HepG2 (cell line): ENCODE data around the gene PMM2. TPM values are rescaled to one million over a fixed set of nuclear protein-coding genes. Genes with fewer than 3 reads are reported as not detected.

Experiments
- ATAC-seq: fragments of 200-7000 bp; cut with Tn5 transposase; 3 replicates; pipeline ENCODE4 v1.9.1; 2020; ENCODE audit warnings: mild to moderate bottlenecking, moderate library complexity
- BruUV-seq: library from RNA; stranded (reverse); fragments of 400-500 nt; replicated peaks from 2 replicates; lab custom pipeline; 2021; lab: Mats Ljungman, UMichigan
- CTCF ChIA-PET: fragments of 300-600 bp; formaldehyde crosslinking; extraction: SDS; loops from one replicate; lab custom pipeline; 2021; ENCODE audit warnings: low total read pairs, inconsistent platforms, low intra/inter-chr PET ratio; lab: Yijun Ruan, JAX
- POLR2A ChIA-PET: fragments of 350-600 bp; sonication (Branson Sonifier 250); formaldehyde crosslinking; loops from one replicate; lab custom pipeline; 2020; ENCODE audit warnings: antibody characterized with exemption, inconsistent platforms; lab: Yijun Ruan, JAX
- DNase-seq: peaks from one replicate; pipeline ENCODE4 v3.0.0-alpha.2; 2015; ENCODE audit warnings: low spot score
- FAIRE-seq: peaks from 3 replicates; lab custom pipeline; 2011; peaks lifted over from hg19 to GRCh38; lab: Jason Lieb, UNC
- H2AFZ ChIP-seq: one replicate; pipeline ENCODE4 v1.6.1; 2011; ENCODE audit warnings: low read length, inconsistent platforms
- H3K27ac ChIP-seq: fragments of 300-600 bp; 3 replicates; pipeline ENCODE4 v1.8.0; 2011; ENCODE audit warnings: mixed run types, mild to moderate bottlenecking, mixed read lengths, low read length, inconsistent platforms; ENCODE audit not compliant: insufficient read depth; ENCODE audit errors: extremely low read length
- H3K27me3 ChIP-seq, 2 experiments: fragments of 200-600 bp in 1 of 2; 2 replicates in 1 of 2; 3 replicates in 1 of 2; pipeline versions ENCODE4 v1.6.0 to v1.8.0; 2011; ENCODE audit warnings: low read length in 2 of 2, mild to moderate bottlenecking in 2 of 2, moderate library complexity in 2 of 2, inconsistent platforms in 1 of 2; ENCODE audit not compliant: insufficient read depth in 2 of 2, control insufficient read depth in 1 of 2
- H3K36me3 ChIP-seq, 2 experiments: fragments of 200-600 bp in 1 of 2; replicated peaks in 1 of 2; 2 replicates in 1 of 2; 3 replicates in 1 of 2; pipeline versions ENCODE4 v1.5.1 to v1.8.0; 2011; ENCODE audit warnings: low read length in 2 of 2, inconsistent platforms in 1 of 2; ENCODE audit not compliant: insufficient read depth in 2 of 2, control insufficient read depth in 1 of 2
- H3K4me1 ChIP-seq: 2 replicates; pipeline ENCODE4 v1.5.1; 2012; ENCODE audit warnings: low read length, inconsistent platforms; ENCODE audit not compliant: insufficient read depth
- H3K4me2 ChIP-seq: 2 replicates; pipeline ENCODE4 v1.6.0; 2011; ENCODE audit warnings: low read depth, low read length, inconsistent platforms
- H3K4me3 ChIP-seq, 3 experiments: fragments of 200-600 bp in 1 of 3; sonication (generic), shearing (Covaris generic) in 1 of 3; replicated peaks in 1 of 3; 2 replicates each; pipeline ENCODE4 v1.5.1; 2011 to 2016; ENCODE audit warnings: low read length in 3 of 3, inconsistent platforms in 2 of 3, low read depth in 2 of 3, mild to moderate bottlenecking in 2 of 3, control low read depth in 1 of 3, mixed read lengths in 1 of 3; ENCODE audit not compliant: insufficient read depth in 1 of 3
- H3K79me2 ChIP-seq: one replicate; pipeline ENCODE4 v1.6.1; 2011; ENCODE audit warnings: low read length, inconsistent platforms; ENCODE audit not compliant: insufficient read depth
- H3K9ac ChIP-seq: 2 replicates; pipeline ENCODE4 v1.6.0; 2011; ENCODE audit warnings: mild to moderate bottlenecking, low read depth, low read length, inconsistent platforms; ENCODE audit not compliant: insufficient read depth
- H3K9me3 ChIP-seq: 2 replicates; pipeline ENCODE4 v1.5.1; 2012; ENCODE audit warnings: mild to moderate bottlenecking, low read length
- H4K20me1 ChIP-seq: 2 replicates; pipeline ENCODE4 v1.6.0; 2011; ENCODE audit warnings: inconsistent platforms, mild to moderate bottlenecking, low read length, moderate library complexity; ENCODE audit not compliant: insufficient read depth
- AGO2 ChIP-seq: fragments of 200-400 bp; formaldehyde crosslinking; optimal IDR thresholded peaks from 2 replicates; pipeline ENCODE3; 2017; ENCODE audit warnings: mild to moderate bottlenecking, low read depth, low read length, moderate library complexity
- FIP1L1 ChIP-seq: fragments of 200-400 bp; formaldehyde crosslinking; IDR thresholded peaks from 2 replicates; pipeline ENCODE4 v1.6.1; 2018; ENCODE audit warnings: low read depth, mild to moderate bottlenecking, low read length, moderate library complexity, borderline replicate concordance; ENCODE audit not compliant: insufficient read depth
- MED8 ChIP-seq: sonication (generic); formaldehyde crosslinking; IDR thresholded peaks from 2 replicates; pipeline ENCODE4 v1.8.1; 2023; ENCODE audit warnings: mild to moderate bottlenecking, missing genetic modification reagents; ENCODE audit not compliant: insufficient replicate concordance
- NFKB2 ChIP-seq: sonication (generic); formaldehyde crosslinking; IDR thresholded peaks from 2 replicates; pipeline ENCODE4 v1.4.0; 2020; ENCODE audit warnings: missing genetic modification reagents, borderline replicate concordance
- NFYC ChIP-seq: IDR thresholded peaks from 2 replicates; pipeline ENCODE4 v1.6.1; 2016; ENCODE audit warnings: missing genetic modification reagents, missing compliant biosample characterization
- PBX3 ChIP-seq: sonication (generic); formaldehyde crosslinking; IDR thresholded peaks from 2 replicates; pipeline ENCODE4 v1.8.1; 2023; ENCODE audit warnings: missing genetic modification reagents, inconsistent platforms, borderline replicate concordance
- RBM22 ChIP-seq: fragments of 200-400 bp; formaldehyde crosslinking; optimal IDR thresholded peaks from 2 replicates; pipeline ENCODE3; 2017; ENCODE audit warnings: mild to moderate bottlenecking, low read length, moderate library complexity
- THAP8 ChIP-seq: sonication (generic); formaldehyde crosslinking; IDR thresholded peaks from 2 replicates; pipeline ENCODE4 v1.5.1; 2020; ENCODE audit warnings: missing genetic modification reagents, mild to moderate bottlenecking, borderline replicate concordance
- ZNF512B ChIP-seq: sonication (generic); formaldehyde crosslinking; IDR thresholded peaks from 2 replicates; pipeline ENCODE4 v1.5.1; 2020; ENCODE audit warnings: missing genetic modification reagents, mild to moderate bottlenecking, borderline replicate concordance
- ZNF557 ChIP-seq: sonication (generic); formaldehyde crosslinking; IDR thresholded peaks from 2 replicates; pipeline ENCODE4 v1.4.0; 2020; ENCODE audit warnings: missing genetic modification reagents
- ZNF646 ChIP-seq: sonication (generic); formaldehyde crosslinking; IDR thresholded peaks from 2 replicates; pipeline ENCODE4 v1.9.0; 2021; ENCODE audit warnings: mild to moderate bottlenecking, missing genetic modification reagents
- ZNF891 ChIP-seq: sonication (generic); formaldehyde crosslinking; IDR thresholded peaks from 2 replicates; pipeline ENCODE4 v1.5.0; 2020; ENCODE audit warnings: mild to moderate bottlenecking, missing genetic modification reagents
- WGBS: methylation state at CpG from one replicate; pipeline ENCODE4 v1.1.6; 2017; ENCODE audit warnings: low lambda C conversion rate; 5-methylcytosine and 5-hydroxymethylcytosine counted together
- in situ Hi-C: cut with HindIII; loops from 2 replicates; pipeline ENCODE4 v1.10.0; 2017; ENCODE audit warnings: low pct_unique_long_range_greater_than_20kb; ENCODE audit not compliant: extremely low pct_ligation_motif_present
- intact Hi-C: fragments of 100-400 bp; cut with micrococcal nuclease; formaldehyde crosslinking; loops from one replicate; pipeline ENCODE4 v1.10.0; 2022; ENCODE audit not compliant: unreplicated experiment
- polyA plus RNA-seq, 8 experiments: library from polyadenylated mRNA; depleted of rRNA in 3 of 8; stranded (reverse) in 7 of 8; unstranded in 1 of 8; fragments of >200 nt; fragmentation: Illumina TruSeq in 4 of 8; extraction: Trizol in 4 of 8; gene quantifications; 2 replicates each; pipeline versions ENCODE4 v1.2.1 to v1.2.3, GENCODE V29; 2011 to 2016; ENCODE audit warnings: low read depth in 4 of 8, missing spikeins in 1 of 8, mixed read lengths in 1 of 8; ENCODE audit not compliant: insufficient read depth in 1 of 8
- total RNA-seq, 5 experiments: library from RNA; depleted of rRNA; stranded (reverse); fragments of >200 nt; fragmentation: Illumina TruSeq; extraction: Trizol; gene quantifications; 2 replicates each; pipeline ENCODE4 v1.2.3, GENCODE V29; 2016; ENCODE audit warnings: low read depth in 1 of 5

The PMM2 gene
- total and polyA plus RNA-seq, 2 of the 13 experiments (the other 11 are each of a cell fraction or from before 2014, with no cell fraction given) = 52.2 to 93.7 TPM

GRCh38 chr16:8760021-8760420, 37.6 kb upstream of the PMM2 start (continued):
- TF ChIP-seq THAP8 (CRISPR knock-in tag) = no peak
- no peak for TF ChIP-seq MED8 (CRISPR knock-in tag)
- TF ChIP-seq NFYC (CRISPR knock-in tag) = no peak
- TF ChIP-seq ZNF891 = no peak
- no peak for TF ChIP-seq NFKB2 (CRISPR knock-in tag)
- TF ChIP-seq ZNF557 = no peak

GRCh38 chr16:8761078-8761477, 36.6 kb upstream of the PMM2 start:
- Histone ChIP-seq H4K20me1 (no peaks in the 10 kb centered on the region), H3K4me3 (no peak overlapping the region), H2AFZ (no peak overlapping the region), H3K9ac (no peak overlapping the region), H3K36me3 (peaks cover 22 to 64% of the 10 kb centered on the region in 2 experiments), H3K9me3 (no peaks in the 10 kb centered on the region), H3K4me1 (no peaks in the 10 kb centered on the region), H3K27ac (no peak overlapping the region), H3K4me2 (no peak overlapping the region), H3K79me2 (no peaks in the 10 kb centered on the region), H3K27me3 (no peaks in the 10 kb centered on the region)
- in situ Hi-C loops = no loop called here
- no peak; the same call in 2 of the 3 replicates for ATAC-seq
- no peak for DNase-seq
- FAIRE-seq = no peak
- CTCF ChIA-PET = no interaction called here
- POLR2A ChIA-PET = no interaction called here
- intact Hi-C loops = no loop called here
- no TSS peak for BruUV-seq
- 90% methylated on average over 6 of the region's 6 CpGs for WGBS
- no peak for TF ChIP-seq PBX3
- peak; percentile 20 for TF ChIP-seq RBM22
- TF ChIP-seq ZNF646 (CRISPR knock-in tag) = no peak
- no peak for TF ChIP-seq FIP1L1
- no peak for TF ChIP-seq ZNF512B (CRISPR knock-in tag)
- peak; percentile 19 for TF ChIP-seq AGO2
